DMS 273 (cell line): Measurements from ENCODE around the gene COL17A1.

Source experiments
- DNase-seq: peaks from one replicate; lab custom pipeline; 2025; ENCODE audit not compliant: unreplicated experiment; lab: John Stamatoyannopoulos, UW

COL17A1 gene

DNA sequence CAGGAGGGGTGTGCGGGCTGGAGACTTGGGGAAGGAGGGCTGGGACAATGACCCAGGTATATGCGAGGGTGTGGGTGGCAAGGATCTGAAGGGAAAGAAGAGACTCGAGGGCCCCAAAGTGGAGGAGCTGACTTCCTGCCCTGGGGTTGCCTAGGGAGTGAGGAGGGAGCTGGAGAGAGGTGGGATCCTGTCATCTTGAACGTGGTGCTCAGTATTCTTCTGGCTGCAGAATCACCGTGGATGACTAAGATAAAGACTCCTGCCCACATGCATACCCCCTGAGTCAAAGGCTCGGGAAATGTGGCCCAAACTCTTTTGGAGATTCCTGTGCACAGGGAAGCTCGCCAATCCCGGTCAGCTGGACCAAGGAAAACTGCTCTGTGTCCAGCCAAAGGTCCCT, 31.2 kb downstream of the COL17A1 start:
- no peak for DNase-seq

DNA sequence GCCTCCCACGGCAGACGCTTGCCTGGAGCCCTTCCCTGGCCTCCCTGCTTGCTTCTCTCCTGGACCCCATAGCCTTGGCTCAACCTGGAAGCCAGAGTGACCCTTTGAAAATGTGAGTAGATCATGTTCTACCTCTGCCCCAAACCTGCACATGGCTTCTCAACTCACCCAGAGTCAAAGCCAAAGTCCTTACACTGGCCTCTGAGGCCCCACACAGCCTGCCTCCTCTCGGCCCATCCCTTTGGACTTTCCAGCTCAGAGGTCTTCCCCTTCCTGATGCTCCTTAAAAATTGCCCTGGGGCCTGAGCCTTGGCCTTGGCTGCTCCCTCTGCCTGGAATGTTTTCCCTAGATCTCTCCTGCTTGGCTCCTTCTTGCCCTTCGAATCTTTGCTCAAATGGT, 32.5 kb downstream of the COL17A1 start:
- DNase-seq, result no peak

DNA sequence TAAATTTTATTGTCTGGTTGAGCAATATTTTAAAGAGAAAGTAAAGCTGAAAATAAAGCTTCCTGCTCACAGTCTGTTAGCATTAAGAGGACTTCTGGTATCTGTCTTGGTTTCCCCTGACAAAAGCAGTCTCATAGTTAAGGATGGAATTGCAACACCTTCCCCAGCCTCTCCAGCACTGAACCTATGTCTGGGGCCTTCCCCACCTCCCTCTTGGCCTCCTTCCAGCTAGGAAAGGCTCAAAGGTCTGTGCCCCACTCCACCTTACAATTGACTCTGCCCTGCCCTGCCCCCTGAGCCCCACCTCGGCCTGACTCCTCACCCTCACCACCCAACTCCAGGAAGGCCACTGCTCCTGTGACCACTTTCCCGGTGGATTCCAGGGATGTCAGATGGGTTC, 33.2 kb downstream of the COL17A1 start:
- no peak for DNase-seq

DNA sequence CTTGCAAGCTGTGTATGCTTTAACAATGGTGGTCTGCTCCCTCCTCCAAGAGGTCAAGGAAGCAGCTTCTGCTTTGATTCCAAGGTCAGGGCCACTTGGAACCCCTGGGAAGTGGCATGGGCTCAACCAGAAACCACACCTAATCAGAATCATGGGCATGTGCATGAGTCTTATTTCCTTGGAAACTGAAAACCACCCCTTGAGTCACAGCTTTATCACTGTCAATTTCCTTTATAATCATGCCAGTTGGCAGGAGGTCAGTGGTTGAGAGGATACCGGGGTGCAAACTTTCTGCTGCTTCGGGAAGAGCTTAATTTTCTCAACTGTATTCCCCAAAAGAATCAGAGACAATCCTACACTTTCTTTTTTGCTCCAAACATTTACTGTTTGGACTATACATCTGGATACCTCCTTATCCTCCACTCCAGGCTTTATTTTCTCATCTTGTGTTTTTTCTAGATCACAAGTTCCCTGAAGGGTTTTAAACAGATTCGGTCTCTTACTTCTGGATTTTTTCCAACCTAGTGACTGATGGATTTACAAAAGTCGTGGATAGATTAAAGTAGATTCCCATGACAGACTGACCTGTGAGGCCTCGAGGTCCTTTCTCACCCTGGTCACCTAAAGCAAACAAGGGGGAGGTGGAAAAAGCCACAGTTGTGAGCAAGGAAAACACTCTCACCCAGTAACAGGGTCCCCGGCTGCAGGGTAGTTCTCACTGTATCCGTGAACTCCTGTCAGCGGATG, 36.0 kb downstream of the COL17A1 start:
- DNase-seq, result no peak

DNA sequence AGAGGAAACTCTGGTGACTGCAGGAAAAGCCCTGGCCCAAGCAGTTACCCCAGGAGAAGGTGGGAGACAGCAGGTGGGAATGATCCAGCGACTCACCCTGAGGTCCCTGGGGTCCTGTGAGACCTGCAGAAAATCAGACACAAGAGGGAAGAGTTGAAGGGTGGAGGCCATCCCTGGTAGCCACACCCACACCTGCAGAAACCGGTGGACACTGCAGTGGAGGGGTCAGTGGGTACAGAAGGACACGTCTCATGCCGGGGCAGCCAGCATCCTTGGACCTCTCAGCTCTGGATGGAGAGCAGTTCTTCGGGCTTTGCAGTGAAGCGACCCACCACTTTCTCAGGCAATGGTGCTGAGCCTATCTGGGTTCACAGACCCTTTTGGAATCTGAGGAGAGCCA, 39.0 kb downstream of the COL17A1 start:
- DNase-seq, result no peak

DNA sequence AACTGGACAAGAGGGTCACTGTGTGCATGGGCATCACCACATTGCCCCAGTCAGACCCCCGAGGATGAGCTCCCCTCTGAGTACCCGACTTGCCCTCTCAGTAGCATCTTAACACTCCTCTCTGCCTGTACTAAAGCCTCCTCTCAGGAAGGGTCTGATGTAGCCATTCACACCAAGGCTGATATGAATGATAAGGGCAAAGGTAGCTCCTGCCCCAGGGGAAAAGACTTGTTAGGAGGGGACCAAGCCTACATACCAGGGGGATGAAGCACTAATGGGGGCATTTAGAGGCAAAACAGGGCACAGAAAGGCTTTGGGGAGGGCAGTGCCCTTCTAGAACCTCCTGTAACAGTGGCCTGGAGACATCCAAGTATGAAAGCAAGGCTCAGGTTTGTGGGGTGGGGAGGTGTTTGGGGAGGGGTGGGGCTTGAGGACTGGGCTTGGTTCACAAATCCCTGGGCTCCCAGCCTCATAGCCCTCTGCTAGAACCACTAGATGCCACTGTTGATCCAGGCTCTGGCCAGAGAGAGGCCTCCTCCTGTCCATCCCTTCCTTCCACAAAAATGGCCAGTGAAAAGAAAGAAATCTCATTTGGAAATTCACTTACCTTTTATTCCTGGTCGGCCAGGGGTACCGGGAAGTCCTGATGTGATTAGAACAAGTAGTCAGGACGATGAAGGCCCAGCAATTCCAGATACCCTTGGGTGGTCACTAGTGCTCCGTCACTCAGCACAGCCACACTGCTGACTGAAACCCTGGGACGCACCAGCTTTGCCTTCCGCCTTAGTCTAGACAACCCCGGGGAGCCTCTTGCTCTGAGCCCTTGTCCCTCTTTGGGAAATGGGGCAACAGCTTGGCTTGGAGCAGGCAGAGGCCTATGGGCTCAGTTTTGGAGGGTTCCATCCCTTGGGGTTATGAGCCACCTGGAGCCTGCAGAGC, 40.3 kb downstream of the COL17A1 start:
- DNase-seq, result peak; percentile 61

DNA sequence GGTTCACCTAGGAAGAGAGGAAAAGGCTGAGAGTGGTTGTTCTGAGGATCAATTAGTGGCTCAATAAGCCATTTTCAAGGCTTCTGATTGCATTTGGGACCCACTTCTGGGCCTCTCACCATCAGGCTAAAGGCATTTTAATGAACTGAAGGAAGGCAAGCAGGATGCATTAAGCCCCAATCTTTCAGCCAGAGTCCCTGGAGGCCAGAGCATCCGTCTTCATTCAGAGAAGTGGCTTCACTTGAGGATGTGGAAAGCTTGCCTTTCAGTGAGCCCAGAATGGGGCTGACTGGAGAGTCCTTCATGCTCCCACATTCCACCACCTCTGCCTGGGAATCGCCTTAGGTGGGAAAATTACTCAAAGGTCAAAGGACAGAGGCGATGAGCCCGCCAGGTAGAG, 41.8 kb downstream of the COL17A1 start:
- DNase-seq, result no peak

DNA sequence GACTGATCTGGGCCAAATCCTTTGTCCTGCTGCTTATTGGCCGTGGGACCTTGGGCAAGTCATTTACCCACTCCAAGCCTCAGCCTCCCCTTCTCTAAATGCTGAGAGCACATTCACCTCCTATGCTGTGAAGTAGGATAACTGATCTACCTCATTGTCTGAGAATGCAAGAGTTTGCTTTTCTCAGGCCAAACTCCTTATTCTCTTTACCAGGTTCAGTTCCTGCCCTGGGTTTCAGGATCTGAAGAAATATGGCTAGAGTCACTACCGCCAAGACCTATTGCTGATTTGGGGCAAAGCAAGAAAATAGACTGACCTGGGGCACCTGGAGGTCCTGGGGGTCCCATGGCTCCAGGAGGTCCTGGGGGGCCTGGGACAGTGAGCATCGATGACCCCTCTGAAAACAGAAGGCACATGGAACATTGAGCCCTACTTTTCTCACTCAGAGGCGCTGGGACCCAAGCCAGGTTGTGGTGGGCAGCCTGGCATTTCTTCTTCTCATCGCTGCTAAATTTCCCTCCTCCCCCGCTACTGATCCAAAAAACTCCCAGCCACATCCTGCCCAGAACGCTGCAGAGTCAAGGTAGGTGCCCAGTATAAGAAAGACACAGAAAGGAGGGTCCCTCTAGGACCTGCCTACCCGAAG, 42.4 kb downstream of the COL17A1 start:
- no peak for DNase-seq

DNA sequence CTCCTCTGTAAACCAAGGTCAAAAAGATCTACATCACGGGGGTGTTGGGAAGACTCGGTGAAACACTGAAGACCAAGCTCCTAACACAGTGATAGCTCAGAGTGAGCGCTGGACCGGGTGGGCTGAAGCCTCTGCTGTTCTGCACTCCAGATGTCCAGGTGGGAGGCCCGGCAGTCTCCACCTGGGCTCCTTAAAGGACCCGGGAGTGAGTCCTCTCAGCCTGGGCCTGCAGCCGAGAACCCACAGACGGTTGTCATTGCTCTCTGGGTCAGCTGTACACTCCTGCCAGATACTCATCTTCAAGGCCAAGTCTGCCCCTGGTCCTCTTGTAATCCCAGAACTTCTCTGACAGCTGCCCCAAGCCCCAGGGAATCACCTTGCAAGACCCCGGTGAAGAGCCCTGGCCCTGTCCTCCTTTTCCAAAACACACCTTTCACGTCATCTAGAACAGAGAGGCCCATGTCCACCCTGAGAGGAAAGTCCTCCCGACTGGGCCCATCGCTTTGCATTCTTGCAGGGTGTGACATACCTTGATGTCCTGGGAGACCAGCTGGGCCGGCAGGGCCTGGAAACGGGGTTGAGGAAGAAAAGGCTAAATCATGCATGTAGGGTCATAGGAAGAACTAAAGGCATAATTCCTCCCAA, 43.7 kb downstream of the COL17A1 start:
- DNase-seq, result no peak

DNA sequence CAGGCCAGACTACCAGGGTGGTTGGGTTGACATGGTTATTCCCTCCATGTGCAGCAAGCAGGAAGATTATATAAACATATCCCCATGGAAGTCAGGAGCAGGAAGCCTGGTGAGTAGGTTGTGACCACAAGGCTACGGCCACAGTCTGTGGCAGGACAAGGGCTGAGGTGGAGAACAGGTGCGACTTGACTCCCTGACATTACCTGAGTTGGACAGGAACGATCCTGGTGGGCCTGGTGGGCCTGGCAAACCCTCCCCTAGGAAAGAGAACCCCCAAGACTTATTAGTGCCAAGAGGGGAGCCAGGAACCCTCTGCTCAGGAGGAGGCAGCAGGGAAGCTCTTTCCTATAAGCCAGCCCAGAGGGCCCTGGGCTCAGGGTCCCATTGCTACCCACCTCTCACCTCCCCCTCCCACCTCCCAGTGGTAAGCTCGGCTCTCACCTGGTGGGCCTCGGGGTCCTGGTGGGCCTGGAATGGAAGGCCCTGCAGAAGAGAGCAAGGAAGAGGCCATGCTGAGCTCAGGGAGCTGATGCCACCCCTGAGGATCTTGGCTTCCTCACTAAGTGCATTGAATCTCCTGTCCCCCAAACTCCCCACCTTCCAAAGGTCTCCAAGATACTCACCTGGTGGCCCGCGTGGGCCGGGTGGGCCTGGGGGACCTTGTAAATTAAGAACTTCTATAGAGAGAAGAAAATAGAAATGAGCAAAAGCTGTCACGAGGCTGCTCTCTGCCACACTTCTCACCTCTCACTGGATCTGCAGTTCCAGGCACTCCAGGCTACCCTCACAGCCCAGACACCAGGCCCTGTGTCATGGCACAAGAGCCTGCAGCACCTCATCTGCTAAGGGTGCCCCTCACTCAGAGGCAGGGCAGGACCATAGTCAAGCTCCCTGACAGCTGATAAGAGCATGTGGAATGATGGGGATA, 44.6 kb downstream of the COL17A1 start:
- DNase-seq, result no peak

DNA sequence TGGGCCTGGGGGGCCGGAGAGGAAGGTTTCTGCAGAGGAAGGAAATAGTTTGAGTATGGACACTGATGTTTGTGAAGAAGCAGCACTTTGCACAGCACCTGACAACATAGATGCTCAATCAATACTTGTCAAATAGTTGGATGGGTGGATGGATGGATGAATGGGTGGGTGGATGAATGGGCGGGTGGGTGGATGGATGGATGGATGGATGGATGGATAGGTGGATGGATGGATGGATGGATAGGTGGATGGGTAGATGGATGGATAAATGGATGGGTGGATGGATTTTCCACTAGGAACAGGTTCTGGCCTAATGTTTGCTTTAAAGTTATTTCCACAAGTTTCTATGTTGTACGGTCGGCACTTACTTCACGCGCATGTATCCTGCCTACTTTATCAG, 45.3 kb downstream of the COL17A1 start:
- DNase-seq, result no peak

DNA sequence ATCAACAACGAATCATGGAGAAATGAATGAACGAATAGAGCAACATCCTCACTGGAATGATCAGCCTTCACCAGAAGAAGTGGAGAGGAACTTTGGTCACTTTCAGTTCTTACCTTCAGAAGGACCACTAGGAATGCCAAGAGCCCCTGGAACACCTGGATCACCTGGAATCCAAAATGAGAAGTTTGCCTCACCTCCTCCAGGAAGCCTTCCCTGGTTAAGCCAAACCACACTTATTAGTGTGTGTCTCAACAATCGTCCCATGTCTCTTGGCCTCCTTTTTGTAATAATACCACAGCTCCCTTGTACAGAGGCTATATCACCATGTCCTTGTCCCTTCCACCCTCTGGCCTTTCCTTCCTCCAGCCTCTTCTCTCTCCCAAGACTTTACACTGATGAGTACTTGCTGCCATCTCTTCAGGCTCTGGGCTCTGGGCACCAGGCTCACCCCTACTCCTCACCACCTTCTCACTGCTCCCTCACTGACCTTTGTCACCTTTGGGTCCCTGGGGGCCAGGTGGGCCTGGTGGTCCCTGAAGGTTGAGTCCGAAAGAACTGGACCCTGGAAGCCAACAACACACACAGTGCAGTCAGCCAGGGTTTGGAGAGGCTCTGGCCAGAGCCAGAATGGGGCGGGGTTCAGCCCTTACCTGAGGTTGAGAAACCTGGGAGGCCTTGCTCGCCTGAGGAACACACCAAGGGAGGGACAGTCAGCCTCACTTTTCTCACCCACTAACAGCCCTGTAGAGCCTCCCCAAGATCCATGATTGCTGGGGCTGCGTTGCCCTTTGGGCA, 46.5 kb downstream of the COL17A1 start:
- DNase-seq, result no peak

DNA sequence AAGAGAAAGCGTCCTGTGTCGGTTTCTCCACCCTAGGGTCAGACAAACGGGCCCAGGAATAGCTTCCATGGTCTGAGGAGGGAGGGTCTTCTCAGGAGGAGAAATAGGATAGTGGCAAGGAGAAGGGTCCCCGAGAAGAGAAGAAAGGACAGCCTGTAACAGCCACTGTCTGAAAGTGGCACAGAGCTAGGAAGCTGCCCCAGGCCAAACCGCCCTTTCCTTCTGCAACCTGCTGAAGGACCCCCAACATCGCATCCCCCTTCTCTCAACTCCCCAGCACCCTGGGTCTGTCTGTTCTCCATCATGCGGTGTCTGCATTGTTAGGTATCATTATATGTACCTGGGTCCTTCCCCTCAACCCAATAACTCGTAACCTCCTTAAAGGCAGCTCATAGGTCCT, 47.1 kb downstream of the COL17A1 start:
- DNase-seq, result no peak

DNA sequence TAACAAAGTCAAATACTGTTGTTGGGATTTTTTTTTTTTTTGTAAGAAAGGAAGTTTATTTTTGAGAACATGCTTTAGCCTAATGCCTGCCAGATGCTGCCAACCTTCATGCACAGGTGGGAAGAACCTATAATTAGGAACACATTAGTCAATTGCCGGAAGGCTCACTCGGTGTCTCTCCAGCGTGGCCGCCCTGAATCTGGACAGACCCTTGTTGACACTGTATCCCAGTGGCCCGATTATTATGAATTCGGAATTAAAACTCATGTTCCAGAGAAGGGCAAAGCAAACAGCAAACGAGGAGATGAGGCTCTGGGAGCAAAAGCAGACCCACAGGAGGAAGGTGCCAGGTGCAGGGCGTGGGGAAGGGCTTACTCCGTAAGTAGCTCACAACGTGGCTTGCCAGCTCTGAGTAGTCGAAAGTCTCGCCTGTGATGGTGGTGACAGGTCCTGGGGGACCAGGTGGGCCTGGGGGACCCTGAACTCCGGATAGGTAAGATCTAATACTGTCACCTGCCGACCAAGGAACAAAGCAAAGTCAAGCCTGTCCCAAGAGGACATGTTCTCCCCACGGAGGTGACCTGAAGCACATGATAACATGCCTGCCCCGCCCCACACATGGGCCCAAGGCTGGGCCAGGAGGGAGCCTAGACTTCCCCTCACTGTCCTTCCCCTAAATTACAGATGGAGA, 48.3 kb downstream of the COL17A1 start:
- no peak for DNase-seq

DNA sequence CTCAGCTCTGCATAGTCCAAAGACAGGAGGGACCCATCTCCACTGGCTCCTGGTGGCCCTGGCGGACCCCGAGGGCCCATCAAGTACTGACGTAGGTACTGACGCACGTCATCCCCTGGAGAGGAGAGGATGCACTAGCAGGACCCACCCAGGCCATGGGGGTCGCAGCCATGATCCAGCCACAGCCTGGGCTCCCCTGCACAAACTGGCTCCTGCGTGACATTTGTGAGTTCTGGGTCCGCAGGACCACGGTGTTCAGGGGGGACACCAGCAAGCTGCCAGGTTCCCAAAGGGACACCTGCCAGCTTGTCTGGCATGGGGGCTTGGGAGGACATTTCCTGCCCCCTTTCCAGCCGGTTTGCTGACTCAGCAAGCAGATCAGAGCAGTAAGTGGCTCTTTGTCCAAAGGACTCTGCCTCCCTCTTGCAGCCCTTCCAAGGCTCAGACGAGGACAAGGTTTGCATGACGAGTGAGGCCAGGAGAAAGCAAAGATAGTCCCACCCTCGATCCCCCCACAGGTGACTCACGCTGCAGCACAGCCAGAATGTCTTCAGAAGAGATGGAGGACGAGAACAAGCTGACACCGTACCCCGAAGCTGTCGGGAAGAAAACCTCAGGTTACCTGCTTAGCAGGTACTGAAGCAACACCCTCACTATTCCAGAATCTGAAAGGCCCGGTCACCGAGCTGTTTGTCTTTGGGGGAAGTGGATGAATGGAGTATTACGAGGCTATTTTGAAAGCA, 49.0 kb downstream of the COL17A1 start:
- no peak for DNase-seq

DNA sequence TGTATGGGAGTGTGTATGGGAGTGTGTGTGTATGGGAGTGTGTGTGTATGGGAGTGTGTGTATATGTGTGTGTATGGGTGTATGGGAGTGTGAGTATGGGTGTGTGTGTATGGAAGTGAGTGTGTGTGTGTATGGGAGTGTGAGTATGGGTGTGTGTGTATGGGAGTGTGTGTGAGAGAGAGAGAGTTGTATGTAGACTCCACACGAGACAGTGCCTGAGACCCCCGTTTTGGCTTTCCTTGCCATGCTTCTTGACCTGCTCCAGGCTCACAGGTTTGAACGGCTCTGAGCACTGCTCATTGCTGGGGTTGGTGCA, 49.7 kb downstream of the COL17A1 start:
- peak; percentile 14 for DNase-seq

DNA sequence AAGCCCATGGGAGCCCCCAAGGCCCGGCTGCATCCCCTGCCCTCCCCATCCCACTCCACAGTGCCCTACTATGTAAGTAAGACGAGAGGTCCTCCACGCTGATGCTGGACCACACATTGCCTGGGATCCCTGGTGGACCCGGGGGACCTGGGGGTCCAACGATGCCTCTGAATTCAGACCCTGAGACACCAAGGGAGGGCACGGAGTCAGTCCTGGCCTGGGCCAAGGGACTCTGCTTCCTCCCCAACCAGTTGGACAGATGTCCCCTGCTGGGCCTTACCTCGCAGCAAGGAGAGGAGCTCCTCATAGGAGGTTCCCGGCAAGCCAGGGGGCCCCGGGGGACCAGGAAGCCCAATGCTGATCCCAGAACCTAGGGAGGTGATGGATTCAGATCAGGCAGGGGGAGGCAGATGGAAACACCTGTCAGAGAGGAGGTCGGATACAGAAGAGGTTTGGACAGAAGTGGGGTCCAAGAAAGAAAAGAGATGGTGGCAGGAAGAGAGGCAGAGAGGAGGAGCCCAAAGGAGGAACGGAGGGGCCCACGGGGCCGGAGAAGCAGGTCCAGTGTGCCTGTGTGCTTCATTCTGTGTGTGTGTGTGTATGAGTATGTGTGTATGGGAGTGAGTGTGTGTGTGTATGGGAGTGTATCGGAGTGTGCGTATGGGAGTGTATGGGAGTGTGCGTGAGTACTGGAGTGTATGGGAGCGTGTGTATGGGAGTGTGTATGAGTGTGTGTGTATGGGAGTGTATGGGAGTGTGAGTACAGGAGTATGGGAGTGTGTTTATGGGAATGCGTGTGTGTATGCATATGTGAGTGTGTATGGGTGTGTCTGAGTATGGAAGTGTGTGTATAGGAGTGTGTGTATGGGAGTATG, 50.2 kb downstream of the COL17A1 start:
- DNase-seq, result no peak
